HG03354 (cell line): ENCODE data around the gene PUM2.

Source experiments
- ATAC-seq: cut with Tn5 transposase; IDR thresholded peaks from one replicate; pipeline ENCODE4 v1.9.1; 2021; ENCODE audit warnings: mild to moderate bottlenecking; ENCODE audit not compliant: unreplicated experiment, poor library complexity, severe bottlenecking

Gene PUM2

DNA sequence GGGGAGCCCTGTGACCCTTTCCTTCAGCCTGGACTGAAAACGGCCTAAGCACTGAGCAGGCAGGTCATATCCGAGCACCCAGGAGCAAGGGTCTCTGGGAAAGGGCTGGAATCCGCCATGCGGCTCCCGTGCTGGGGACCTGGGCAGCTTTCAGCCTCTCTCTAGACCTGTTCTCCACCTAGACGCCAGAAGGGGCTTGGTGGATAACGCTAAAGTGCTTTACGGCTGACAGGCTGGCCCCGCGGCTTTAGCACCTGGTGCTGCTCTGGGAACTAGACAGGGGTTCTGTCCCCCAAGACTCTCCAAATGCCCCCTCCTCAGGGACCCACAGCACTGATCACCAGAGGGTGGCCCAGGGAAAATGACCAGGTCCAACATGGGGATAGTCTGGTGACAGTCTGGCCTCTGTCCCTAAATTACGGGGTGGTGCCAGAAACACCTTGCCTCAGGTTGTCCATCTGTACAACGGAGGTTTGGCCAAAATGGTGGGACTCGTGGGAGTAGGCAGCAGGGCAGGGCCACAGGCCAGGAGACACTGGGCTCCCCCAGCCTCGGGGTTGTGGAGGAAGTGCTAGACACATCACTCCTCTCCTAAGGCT, 138.7 kb downstream of the PUM2 start:
- ATAC-seq, result no peak

DNA sequence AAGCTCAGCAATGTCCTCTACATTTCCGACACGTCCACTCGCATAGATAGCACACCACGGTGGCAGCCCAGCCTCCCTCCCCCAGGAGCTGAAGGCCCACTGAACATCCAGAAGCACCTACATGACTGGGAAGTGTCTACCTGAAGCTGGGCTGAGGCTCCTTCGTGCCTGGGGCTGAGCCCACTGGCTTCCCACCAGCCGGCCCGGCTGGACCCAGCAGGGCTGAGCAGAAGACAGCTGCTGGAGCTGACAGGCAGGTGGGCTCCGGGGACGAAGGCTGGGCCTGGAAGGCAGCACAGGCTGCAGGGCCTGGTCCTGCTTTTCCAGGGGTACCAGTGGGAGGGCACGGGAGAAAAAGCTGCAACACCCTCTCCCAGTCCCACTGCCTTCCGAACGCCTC, 139.2 kb downstream of the PUM2 start:
- ATAC-seq, result no peak

DNA sequence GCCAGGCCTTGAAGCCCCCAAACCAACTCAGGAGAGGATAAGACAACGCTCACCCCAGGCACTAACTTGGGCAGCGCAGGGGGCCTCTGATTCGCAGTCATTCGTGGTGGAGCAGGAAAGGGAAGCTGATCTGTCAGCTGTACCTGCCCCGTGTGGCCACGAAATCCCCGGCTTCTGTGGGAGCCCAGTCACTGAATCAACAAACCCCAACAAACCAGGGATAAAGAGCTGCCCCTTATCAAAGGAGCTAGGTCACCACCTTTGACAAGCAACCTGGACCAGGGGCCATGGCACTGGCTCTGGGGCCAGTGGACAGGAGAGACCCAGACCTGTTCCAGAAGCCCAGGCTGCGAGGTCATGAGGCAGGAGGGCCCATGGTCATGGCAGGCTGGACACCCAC, 140.2 kb downstream of the PUM2 start:
- ATAC-seq, result no peak

DNA sequence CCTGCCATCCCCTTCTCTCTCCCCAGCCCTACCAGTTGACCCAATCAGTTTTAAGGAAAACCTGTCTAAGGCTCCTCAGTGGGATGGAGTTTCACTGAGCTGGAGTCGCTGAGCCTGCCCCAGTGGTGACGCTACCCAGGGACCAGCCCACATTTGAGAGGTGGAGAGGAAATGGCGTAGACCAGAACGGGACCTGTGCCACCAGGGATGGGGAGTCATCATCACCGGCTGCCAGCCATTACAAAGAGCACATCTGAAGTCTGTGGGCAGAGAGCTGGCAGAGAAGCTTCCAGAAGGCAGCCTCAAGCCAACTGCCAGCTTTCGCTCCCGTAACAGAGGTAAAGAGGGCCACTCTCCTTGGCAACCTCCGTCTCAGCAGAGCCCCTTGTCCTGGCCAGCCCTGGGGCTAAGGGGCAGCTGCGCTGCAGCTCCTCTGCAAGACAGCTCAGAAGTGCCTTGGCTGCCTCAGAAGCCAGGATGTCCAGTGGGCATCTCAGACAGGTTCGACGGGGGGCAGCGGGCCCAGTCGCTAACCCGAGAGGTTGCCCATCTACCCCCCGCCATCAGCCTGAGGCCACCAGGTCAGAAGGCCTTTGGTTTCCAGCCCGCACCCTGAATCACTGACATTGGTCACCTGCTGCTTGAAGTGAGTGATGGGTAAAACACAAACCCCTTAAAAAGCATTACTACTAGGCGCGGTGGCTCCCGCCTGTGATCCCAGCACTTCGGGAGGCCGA, 141.1 kb downstream of the PUM2 start:
- ATAC-seq, result no peak

DNA sequence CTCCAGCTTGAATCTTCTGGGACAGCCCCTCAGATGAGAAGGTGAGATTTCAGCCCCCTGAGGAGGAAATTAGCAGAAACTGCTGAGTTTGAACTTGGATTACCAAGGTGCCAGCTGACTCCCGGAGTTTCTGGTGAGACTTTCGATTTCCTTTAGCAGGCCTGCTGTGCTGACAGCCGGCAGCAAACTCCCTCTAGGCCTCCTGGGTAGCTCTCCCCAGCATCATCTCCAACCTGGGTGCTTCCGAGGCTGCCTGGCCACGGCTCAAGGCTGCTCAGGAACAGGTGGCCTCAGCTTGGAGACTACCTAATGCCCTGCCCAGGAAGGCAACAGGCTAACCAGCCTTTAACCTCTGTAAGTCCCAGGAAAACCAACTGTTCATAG, 142.2 kb downstream of the PUM2 start:
- no peak for ATAC-seq

DNA sequence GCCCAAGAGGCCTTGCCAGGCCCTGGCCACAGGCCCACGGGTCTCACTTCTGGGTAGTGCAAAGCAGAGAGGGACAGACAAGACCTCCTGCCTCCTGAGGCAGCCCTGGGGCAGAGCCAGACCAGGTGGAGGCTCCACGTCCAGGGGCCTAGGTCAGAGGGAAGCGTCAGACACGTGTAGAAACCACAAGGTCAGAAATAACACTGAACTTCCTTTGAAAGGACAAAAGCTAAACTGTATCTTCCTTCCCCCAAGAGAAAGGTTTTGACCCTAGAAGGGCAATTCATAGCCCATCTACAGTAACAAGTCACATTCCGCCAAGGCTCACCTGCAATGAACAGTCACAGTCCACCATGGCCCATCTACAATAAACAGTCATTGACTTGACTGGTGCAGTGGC, 143.6 kb downstream of the PUM2 start:
- ATAC-seq, result no peak

DNA sequence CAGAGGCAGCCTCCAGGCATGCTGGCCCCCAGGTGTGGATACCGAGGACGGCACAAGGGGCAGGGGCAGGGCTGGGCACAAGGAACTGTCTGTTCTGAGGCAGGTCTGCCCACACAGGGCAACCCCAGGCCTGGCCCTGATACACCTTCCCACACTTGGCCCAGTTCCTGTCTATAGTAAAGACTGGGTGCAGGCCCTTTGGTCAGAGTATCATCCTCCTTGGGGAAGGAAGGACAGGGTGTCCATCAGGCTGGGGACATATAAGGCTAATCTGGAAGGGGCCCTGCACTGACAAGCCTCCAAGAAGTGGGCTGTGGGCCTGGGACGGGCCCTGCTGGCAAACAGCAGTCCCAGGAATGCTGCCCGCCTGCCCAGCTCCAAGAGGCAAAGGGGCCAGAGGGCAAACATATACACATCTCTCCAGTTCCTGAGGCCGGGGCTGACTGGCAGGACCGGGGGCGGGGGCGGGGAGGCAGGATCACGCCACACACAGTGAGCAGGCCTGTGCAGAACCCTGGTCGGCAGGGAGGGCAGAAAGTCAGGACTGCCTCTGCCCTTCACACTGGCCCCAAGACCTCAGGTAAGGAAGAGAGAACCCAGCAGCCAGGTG, 144.6 kb downstream of the PUM2 start:
- no peak for ATAC-seq

DNA sequence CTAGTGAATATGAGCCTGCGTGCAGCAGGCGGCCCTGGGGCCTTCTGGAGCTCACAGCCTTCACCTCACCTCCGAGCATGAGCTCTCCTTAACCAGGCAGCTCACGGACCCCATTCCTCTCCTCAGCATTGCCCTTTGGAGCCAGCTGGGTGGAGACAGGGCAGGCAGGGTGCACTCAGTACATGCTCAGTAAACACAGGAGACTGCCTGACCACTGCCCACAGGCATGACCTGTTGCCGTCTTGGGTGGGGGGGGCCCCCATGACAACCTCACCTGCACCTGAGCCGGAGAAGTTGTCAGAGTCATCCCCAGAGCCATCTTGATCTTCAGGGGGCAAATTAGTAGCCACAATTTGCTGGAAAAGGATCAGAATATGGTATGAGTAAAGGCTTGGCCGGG, 145.6 kb downstream of the PUM2 start:
- no peak for ATAC-seq

DNA sequence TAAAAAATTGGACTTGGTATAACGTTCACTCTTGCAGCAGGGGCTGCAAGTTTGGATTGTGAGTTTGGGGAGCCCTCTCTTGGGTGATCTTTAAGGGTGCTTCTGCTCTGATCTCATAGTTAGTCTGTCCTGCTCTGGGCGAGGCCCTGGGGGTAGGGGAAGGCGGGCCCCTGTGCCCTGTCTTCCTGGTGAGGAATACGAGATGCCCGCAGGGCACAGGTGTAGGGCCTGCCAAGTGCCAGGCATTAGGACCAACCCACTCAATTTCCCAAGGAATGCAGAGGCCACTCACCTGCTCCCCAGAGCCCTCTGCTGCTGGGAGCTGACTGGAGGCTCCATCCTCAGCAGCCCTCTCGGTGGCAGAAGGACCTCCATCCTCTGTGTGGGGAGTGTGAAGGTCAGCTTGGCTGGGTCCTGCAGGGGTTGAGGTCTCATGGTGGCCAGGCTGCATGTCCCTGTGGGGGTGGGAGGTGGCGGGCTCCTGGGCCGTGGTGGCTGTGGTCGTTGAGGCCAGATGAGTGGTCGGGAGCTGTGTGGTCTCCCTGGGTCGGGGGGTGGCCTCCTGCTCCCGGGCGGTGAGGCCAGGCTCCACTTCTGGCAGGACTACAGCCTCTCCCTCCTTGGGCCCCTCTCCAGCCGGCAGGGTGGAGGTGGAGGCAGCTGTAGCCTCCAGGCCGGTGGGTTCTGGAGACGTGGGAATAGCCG, 147.0 kb downstream of the PUM2 start:
- ATAC-seq, result no peak

DNA sequence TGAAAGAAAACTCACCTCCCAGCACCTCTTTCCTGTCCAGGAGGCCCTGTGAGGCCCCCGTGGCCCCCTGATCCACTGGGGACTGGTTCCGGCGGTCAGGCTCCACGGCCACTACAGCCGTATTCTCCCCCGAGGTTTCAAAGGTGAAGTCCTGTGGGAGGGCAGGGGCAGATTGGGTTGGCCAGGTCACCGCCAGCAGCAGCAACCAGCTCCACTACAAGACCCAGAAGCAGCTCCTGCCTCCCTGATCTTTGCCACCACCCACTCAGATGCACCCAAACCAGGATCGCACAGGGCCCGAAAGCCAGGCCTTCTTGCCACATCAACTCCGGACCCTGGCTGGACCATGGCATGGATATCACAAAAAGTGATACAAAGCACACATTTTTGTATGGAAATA, 147.6 kb downstream of the PUM2 start:
- ATAC-seq, result no peak

DNA sequence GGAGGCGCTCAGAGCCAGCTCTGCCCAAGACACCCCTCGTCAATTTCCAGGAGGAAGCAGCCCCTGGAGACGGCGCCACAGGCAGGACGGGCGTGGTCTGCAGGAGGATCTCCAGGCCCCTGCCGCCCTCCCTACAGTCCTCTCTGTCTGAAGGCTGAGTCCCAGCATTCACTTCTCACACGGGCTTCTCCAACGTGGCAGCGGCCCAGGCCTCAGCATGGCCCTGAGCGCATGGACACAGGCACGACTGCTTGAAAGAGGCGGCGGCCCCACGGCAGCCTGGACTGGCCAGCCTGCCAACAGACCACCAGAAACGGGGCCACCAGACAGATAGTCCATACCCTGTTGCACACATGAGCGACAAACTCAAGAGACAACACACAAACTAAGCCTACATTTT, 149.0 kb downstream of the PUM2 start:
- no peak for ATAC-seq

DNA sequence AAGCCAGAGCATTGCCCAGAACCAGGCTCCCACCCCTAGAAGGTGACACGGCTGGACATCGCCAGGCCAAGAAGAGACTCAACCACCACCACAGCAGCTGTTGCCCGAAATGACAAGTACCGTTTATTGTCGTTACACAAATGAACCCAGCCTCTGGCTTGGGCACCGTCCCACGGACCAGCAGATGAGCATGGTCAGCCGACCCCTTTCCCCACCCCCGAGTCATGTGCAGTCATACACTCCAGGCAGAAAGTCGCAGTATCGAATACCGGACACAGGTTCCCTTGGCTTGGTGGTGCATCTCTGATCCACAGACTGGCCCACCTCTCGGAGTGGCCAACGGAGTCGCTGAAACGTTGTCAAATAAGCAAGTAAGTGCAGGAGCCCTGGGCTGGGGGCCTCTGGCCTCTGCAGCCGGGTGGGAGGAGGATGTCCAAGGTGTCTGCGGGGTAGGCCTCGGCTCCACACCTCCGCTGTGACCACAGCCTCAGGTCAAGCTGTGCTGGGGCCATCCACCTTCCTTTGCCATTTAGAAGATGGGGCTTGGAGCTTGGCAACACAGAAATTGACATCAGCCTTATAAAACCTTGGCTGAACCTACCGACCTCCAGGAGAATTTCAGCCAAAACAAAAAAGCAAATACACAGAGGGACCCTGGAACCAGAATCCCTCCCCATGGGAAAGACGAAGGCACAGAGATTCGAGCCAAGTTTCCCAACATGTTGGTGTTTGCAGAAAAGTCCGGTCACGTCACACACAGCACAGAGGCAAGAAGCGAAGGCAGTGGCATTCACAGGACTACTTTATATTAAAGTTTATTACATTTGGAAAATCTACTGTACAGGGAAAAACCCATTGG, 149.7 kb downstream of the PUM2 start:
- no peak for ATAC-seq

DNA sequence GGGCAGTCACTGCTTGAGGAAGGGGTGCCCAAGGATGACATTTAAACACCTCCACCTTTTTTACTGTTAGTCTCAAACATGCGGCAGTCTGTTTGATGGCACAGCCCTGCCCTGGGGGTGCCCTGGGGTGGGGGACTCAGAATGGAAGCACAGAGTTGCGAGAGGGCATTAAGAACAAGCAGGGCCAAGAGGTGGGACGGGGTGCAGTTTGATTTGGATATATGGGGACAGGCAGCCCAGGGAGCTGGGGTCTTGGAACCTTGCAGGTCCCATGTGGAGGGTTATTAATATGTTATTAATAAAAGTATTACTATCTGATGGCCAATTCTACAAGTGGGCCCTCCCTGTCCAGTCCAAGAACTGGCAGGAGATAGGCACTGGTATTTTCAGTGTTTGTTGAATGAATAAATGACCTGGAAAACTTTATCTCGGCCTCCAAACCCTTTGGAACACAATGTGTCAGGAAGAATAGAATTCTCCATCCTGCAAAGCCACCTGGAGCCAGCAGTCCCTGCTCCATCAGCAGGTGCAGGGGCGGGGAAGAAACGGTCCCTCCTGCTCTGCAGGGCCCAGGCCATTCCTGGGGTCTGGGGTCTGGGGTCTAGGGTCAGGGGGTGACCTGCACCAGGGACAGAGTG, 150.9 kb downstream of the PUM2 start:
- ATAC-seq, result no peak

DNA sequence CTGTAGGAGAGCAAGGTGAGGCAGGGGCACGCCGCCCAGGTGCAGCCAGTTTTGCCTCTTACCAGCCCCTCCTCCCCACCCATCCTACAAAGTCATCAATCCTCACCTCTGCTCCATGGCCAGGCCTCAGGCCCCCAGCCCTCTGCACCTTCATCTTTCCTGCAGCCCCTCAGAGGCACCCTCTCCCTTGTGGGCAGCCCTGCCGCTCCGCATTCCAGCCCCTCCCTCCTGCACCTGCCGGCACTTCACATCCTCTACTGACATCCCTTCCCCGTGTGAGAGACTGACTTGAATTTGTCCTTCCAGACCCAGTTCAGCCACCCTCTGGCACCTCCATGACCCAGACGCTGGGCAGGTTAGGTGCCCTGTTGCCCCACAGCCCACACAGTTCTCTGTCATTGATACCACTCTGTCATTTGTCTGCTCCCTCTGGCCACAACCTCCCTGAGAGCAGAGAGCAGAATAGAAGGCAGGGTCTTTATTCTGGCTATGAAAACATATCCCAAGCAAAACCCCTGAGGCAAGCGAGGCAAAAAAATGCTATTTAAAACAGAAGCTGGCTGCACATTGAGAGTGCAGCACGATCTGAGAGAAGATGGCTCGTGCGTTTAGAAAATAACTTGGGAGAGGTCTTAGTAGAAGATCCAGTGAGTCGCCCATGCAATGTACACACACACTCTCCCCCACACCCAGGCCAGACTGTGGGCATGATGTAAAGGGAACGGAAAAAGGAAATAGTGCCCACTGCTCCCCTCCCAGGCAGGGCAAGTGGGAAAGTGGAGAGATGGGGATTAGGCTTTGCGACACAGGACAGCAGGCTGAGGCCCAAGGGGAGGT, 151.6 kb downstream of the PUM2 start:
- no peak for ATAC-seq
